ENCODE data around the gene AMH. TPM values are rescaled to one million over a fixed set of nuclear protein-coding genes. Genes with fewer than 3 reads are reported as not detected.

The AMH gene
- total RNA-seq, 2 donors from 2014 or later = 0.46 to 160 TPM

GRCh38 chr19:2254064-2254872 is 5.1 kb downstream of the AMH start:
- intact Hi-C loops (cut with DNase I) = no loop called here
- peaks cover 14% of the 10 kb centered on the region for H3K27me3 ChIP-seq (replicated peaks; ENCODE audit: insufficient read depth)
- H3K4me3 ChIP-seq = no peak overlapping the region
- TF ChIP-seq POLR2A (IDR thresholded peaks at IDR 0.05) (no peak), POLR2AphosphoS5 (IDR thresholded peaks at IDR 0.05) (no peak)
- TF ChIP-seq, protein P1, sequence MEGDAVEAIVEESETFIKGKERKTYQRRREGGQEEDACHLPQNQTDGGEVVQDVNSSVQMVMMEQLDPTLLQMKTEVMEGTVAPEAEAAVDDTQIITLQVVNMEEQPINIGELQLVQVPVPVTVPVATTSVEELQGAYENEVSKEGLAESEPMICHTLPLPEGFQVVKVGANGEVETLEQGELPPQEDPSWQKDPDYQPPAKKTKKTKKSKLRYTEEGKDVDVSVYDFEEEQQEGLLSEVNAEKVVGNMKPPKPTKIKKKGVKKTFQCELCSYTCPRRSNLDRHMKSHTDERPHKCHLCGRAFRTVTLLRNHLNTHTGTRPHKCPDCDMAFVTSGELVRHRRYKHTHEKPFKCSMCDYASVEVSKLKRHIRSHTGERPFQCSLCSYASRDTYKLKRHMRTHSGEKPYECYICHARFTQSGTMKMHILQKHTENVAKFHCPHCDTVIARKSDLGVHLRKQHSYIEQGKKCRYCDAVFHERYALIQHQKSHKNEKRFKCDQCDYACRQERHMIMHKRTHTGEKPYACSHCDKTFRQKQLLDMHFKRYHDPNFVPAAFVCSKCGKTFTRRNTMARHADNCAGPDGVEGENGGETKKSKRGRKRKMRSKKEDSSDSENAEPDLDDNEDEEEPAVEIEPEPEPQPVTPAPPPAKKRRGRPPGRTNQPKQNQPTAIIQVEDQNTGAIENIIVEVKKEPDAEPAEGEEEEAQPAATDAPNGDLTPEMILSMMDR (IDR thresholded peaks at IDR 0.05) = peak in 2 of 4 experiments; percentile 5 to 6
- no peaks in the 10 kb centered on the region for H3K36me3 ChIP-seq
- DNase-seq (ENCODE audit: low spot score) = no peak
- H3K9me3 ChIP-seq = no peaks in the 10 kb centered on the region
- WGBS = 67% methylated on average over 20 of the region's 20 CpGs
- H3K4me1 ChIP-seq (replicated peaks) = no peaks in the 10 kb centered on the region
- no peak overlapping the region for H3K27ac ChIP-seq

GRCh38 chr19:2255112-2255845 is 6.2 kb downstream of the AMH start:
- H3K4me1 ChIP-seq (replicated peaks) = no peaks in the 10 kb centered on the region
- peaks cover 14% of the 10 kb centered on the region for H3K27me3 ChIP-seq (replicated peaks; ENCODE audit: insufficient read depth)
- H3K36me3 ChIP-seq = no peaks in the 10 kb centered on the region
- DNase-seq (ENCODE audit: low spot score) = no peak
- TF ChIP-seq POLR2A (IDR thresholded peaks at IDR 0.05) = no peak
- no peak for TF ChIP-seq POLR2AphosphoS5 (IDR thresholded peaks at IDR 0.05)
- TF ChIP-seq, protein P1 (IDR thresholded peaks at IDR 0.05) = no peak
- 85% methylated on average over 16 of the region's 16 CpGs for WGBS
- no peaks in the 10 kb centered on the region for H3K9me3 ChIP-seq
- no peak overlapping the region for H3K4me3 ChIP-seq
- intact Hi-C loops (cut with DNase I) = no loop called here
- H3K27ac ChIP-seq = no peak overlapping the region

DNA sequence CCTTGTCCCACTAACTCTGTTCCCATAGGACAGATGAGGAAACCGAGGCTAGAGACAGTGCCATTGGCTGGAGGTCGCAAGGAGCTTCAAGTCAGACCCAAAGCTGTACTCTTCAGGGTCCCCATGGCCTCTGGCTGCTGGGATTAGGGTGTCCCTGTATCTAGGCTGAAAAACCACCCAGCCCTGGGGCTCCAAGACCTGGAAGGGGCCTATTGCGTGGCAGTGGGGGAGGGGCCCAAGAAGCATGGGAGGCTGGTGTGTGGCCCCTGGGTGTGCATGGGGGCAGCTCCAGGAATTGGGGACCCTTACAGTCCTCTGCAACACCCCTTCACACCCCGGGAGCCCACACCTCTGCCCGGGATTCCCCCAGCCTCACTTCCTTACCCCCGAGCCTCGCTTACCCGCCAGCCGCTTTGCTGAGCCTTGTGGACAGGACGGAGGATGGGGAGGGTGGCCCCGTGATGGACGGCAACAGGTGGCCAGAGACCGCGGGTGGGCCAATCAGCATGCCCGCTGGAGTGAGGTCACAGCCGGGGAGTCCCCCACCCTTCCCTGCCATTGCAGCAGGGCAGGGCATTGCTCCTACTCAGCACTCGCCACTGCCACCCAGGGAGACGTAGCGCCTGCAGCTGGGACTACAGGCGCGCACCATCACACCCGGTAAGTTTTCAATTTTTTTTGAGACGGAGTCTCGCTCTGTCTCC is 7.0 kb downstream of the AMH start, which contains the start of gene JSRP1:
Gene JSRP1, minus strand, starts transcription at position 436 of the 704 bp plus-strand sequence. CDS start 1,103 bp downstream, outside the sequence.
- Histone ChIP-seq H3K9me3 (no peaks in the 10 kb centered on the region), H3K36me3 (no peaks in the 10 kb centered on the region), H3K27ac (no peak within 1 kb of the TSS), H3K4me1 (replicated peaks) (no peaks in the 10 kb centered on the region), H3K4me3 (no peak within 1 kb of the TSS), H3K27me3 (replicated peaks; ENCODE audit: insufficient read depth) (peaks cover 14% of the 10 kb centered on the region)
- intact Hi-C loops (cut with DNase I) = no loop called here
- DNase-seq (ENCODE audit: low spot score) = no peak
- WGBS = 75% methylated on average over 24 of the region's 24 CpGs
- no peak for TF ChIP-seq POLR2AphosphoS5 (IDR thresholded peaks at IDR 0.05)
- no peak for TF ChIP-seq POLR2A (IDR thresholded peaks at IDR 0.05)
- TF ChIP-seq, protein P1 (IDR thresholded peaks at IDR 0.05) = no peak

DNA sequence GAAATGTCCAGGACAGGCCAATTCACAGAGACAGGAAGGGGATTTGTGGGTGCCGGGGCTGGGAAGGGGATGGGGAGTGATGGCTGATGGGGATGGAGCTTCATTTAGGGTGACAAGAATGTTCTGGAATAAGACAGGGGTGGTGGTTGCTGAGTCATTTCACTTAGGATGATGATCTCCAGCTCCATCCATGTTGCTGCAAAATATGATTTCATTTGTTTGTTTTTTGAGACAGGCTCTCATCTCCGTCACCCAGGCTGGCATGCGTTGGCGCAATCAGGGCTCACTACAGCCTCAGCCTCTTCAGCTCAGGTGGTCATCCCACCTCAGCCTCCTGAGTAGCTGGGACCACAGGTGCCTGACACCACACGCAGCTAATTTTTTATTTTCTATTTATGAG is 10.2 kb downstream of the AMH start:
- intact Hi-C loops (cut with DNase I) = no loop called here
- H3K4me1 ChIP-seq (replicated peaks) = no peaks in the 10 kb centered on the region
- TF ChIP-seq, protein P1 (IDR thresholded peaks at IDR 0.05) = no peak
- TF ChIP-seq POLR2AphosphoS5 (IDR thresholded peaks at IDR 0.05) = no peak
- TF ChIP-seq POLR2A (IDR thresholded peaks at IDR 0.05) = no peak
- H3K27ac ChIP-seq = no peak overlapping the region
- H3K36me3 ChIP-seq = no peaks in the 10 kb centered on the region
- no peaks in the 10 kb centered on the region for H3K27me3 ChIP-seq (replicated peaks; ENCODE audit: insufficient read depth)
- no peak overlapping the region for H3K4me3 ChIP-seq
- 85% methylated on average over 5 of the region's 5 CpGs for WGBS
- H3K9me3 ChIP-seq = no peaks in the 10 kb centered on the region
- DNase-seq (ENCODE audit: low spot score) = no peak
